DMS114 treated with DMSO at 0.1 percent for 48 hours (cell line): Measurements from ENCODE around the gene LEKR1.

Source experiments
- DNase-seq: peaks from one replicate; lab custom pipeline; 2025; ENCODE audit not compliant: unreplicated experiment; lab: John Stamatoyannopoulos, UW

The LEKR1 gene

GRCh38 chr3:157051055-157051454 lies 224.9 kb downstream of the LEKR1 start:
- DNase-seq = no peak

- DNase-seq = no peak
Measured at GRCh38 chr3:157051591-157051990, 225.4 kb downstream of the LEKR1 start.

- no peak for DNase-seq
Measured at GRCh38 chr3:157056035-157056434, 229.9 kb downstream of the LEKR1 start.

GRCh38 chr3:157058392-157059071 lies 232.4 kb downstream of the LEKR1 start:
- no peak for DNase-seq

- no peak for DNase-seq
Measured at GRCh38 chr3:157059181-157059580, 233.0 kb downstream of the LEKR1 start.

GRCh38 chr3:157059661-157060060 lies 233.5 kb downstream of the LEKR1 start:
- no peak for DNase-seq

- DNase-seq = no peak
Measured at GRCh38 chr3:157061265-157061664, 235.1 kb downstream of the LEKR1 start.

- DNase-seq = no peak
Measured at GRCh38 chr3:157063469-157063868, 237.3 kb downstream of the LEKR1 start.

GRCh38 chr3:157063926-157064325 lies 237.8 kb downstream of the LEKR1 start:
- DNase-seq = no peak

GRCh38 chr3:157064402-157064801 lies 238.2 kb downstream of the LEKR1 start:
- no peak for DNase-seq

GRCh38 chr3:157065201-157065600 lies 239.0 kb downstream of the LEKR1 start:
- DNase-seq = no peak

- DNase-seq = no peak
Measured at GRCh38 chr3:157066335-157067098, 240.4 kb downstream of the LEKR1 start.

GRCh38 chr3:157067114-157067513 lies 241.0 kb downstream of the LEKR1 start:
- DNase-seq = no peak

- no peak for DNase-seq
Measured at GRCh38 chr3:157069406-157069805, 243.3 kb downstream of the LEKR1 start.

- DNase-seq = no peak
Measured at GRCh38 chr3:157069846-157070677, 243.9 kb downstream of the LEKR1 start.

- DNase-seq = no peak
Measured at GRCh38 chr3:157070678-157070999, 244.5 kb downstream of the LEKR1 start.

GRCh38 chr3:157071744-157072525 lies 245.8 kb downstream of the LEKR1 start:
- DNase-seq = no peak

- no peak for DNase-seq
Measured at GRCh38 chr3:157073810-157074209, 247.7 kb downstream of the LEKR1 start.

GRCh38 chr3:157074490-157074889 lies 248.3 kb downstream of the LEKR1 start:
- DNase-seq = no peak

- no peak for DNase-seq
Measured at GRCh38 chr3:157074981-157075380, 248.8 kb downstream of the LEKR1 start.
